HG03342 (cell line): Measurements from ENCODE around the gene FGFR2.

Experiments
- ATAC-seq: cut with Tn5 transposase; IDR thresholded peaks from one replicate; pipeline ENCODE4 v1.9.1; 2021; ENCODE audit warnings: mild to moderate bottlenecking, moderate library complexity; ENCODE audit not compliant: unreplicated experiment

The FGFR2 gene

GRCh38 chr10:121459279-121459621 lies 139.0 kb downstream of the FGFR2 start:
- ATAC-seq: no peak

GRCh38 chr10:121457729-121458128 lies 140.5 kb downstream of the FGFR2 start:
- ATAC-seq: no peak

GRCh38 chr10:121455377-121455776 lies 142.9 kb downstream of the FGFR2 start:
- no peak for ATAC-seq

- ATAC-seq: no peak
Measured at GRCh38 chr10:121454781-121455180, 143.5 kb downstream of the FGFR2 start.

GRCh38 chr10:121453160-121453559 lies 145.1 kb downstream of the FGFR2 start:
- no peak for ATAC-seq

GRCh38 chr10:121452581-121452980 lies 145.7 kb downstream of the FGFR2 start:
- ATAC-seq: no peak

GRCh38 chr10:121450247-121450646 lies 148.0 kb downstream of the FGFR2 start:
- ATAC-seq: no peak

GRCh38 chr10:121449482-121449924 lies 148.7 kb downstream of the FGFR2 start:
- no peak for ATAC-seq

- peak; percentile 97 for ATAC-seq
Measured at GRCh38 chr10:121448766-121449421, 149.3 kb downstream of the FGFR2 start.

- no peak for ATAC-seq
Measured at GRCh38 chr10:121444520-121445165, 153.6 kb downstream of the FGFR2 start.

- no peak for ATAC-seq
Measured at GRCh38 chr10:121442086-121442935, 155.9 kb downstream of the FGFR2 start.

- no peak for ATAC-seq
Measured at GRCh38 chr10:121440461-121440860, 157.8 kb downstream of the FGFR2 start.

GRCh38 chr10:121438333-121438732 lies 159.9 kb downstream of the FGFR2 start:
- no peak for ATAC-seq

GRCh38 chr10:121437596-121437995 lies 160.6 kb downstream of the FGFR2 start:
- no peak for ATAC-seq

GRCh38 chr10:121436630-121437341 lies 161.5 kb downstream of the FGFR2 start:
- no peak for ATAC-seq

GRCh38 chr10:121436281-121436629 lies 162.0 kb downstream of the FGFR2 start:
- ATAC-seq: no peak

GRCh38 chr10:121435099-121435875 lies 163.0 kb downstream of the FGFR2 start:
- ATAC-seq: no peak

GRCh38 chr10:121433965-121434364 lies 164.3 kb downstream of the FGFR2 start:
- no peak for ATAC-seq

- no peak for ATAC-seq
Measured at GRCh38 chr10:121428867-121429266, 169.4 kb downstream of the FGFR2 start.
